Measurements from ENCODE around the gene PHACTR3.

PHACTR3 gene

DNA sequence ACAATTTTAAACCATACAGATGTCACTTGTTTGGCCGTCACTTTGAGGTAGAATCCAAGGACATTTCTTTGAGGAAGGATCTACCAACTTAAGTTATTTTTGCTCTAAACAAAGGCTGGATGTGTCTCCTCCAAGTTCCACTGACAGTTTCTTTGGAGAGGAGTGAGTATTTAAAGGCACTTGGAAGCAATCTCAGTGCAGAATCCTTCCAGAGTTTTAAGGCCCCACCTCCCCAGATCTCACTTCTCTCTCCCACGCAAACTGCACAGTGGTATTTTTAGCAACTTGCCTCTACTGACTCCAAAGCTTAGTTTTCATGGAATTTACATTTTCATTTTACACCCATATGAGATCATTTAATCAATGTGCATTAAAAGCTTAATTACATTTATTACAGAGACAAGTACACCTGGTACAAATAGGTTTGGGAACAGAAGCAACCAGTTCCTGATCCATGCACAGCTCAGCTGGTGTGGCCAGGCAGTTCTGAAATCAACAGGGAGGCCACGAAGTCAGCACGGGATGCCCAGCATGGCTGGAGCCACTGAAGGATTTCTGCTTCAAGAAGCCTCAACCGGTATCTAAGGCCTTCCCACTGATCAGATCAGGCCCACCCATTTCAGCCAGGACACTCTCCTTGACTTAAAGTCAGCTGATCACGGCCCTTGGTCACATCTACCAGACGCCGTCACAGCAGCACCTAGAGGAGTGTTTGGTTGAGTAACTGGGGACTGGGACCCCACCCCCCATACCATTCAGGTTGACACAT is 219.3 kb downstream of the PHACTR3 start:
- no peak for DNase-seq (ENCODE audit: low read depth)
- in situ Hi-C loops (cut with HindIII; ENCODE audit: low sequenced_read_pairs), result no loop called here
- TF ChIP-seq CTCF (IDR thresholded peaks at IDR 0.05; ENCODE audit: low read depth, low read length, missing control alignments), result no peak
- no peak overlapping the region for H3K4me3 ChIP-seq (ENCODE audit: low read depth, low read length)

- TF ChIP-seq CTCF (IDR thresholded peaks at IDR 0.05; ENCODE audit: low read depth, low read length, missing control alignments), result no peak
- DNase-seq (ENCODE audit: low read depth), result no peak
- H3K4me3 ChIP-seq (ENCODE audit: low read depth, low read length), result no peak overlapping the region
- in situ Hi-C loops (cut with HindIII; ENCODE audit: low sequenced_read_pairs), result no loop called here
Observed at GRCh38 chr20:59824711-59825562, 220.6 kb downstream of the PHACTR3 start.

GRCh38 chr20:59825563-59825920 is 221.2 kb downstream of the PHACTR3 start:
- in situ Hi-C loops (cut with HindIII; ENCODE audit: low sequenced_read_pairs), result no loop called here
- no peak for DNase-seq (ENCODE audit: low read depth)
- no peak for TF ChIP-seq CTCF (IDR thresholded peaks at IDR 0.05; ENCODE audit: low read depth, low read length, missing control alignments)
- no peak overlapping the region for H3K4me3 ChIP-seq (ENCODE audit: low read depth, low read length)

- in situ Hi-C loops (cut with HindIII; ENCODE audit: low sequenced_read_pairs), result no loop called here
- H3K4me3 ChIP-seq (ENCODE audit: low read depth, low read length), result no peak overlapping the region
- no peak for TF ChIP-seq CTCF (IDR thresholded peaks at IDR 0.05; ENCODE audit: low read depth, low read length, missing control alignments)
- no peak for DNase-seq (ENCODE audit: low read depth)
Observed at GRCh38 chr20:59825944-59826759, 221.8 kb downstream of the PHACTR3 start.

DNA sequence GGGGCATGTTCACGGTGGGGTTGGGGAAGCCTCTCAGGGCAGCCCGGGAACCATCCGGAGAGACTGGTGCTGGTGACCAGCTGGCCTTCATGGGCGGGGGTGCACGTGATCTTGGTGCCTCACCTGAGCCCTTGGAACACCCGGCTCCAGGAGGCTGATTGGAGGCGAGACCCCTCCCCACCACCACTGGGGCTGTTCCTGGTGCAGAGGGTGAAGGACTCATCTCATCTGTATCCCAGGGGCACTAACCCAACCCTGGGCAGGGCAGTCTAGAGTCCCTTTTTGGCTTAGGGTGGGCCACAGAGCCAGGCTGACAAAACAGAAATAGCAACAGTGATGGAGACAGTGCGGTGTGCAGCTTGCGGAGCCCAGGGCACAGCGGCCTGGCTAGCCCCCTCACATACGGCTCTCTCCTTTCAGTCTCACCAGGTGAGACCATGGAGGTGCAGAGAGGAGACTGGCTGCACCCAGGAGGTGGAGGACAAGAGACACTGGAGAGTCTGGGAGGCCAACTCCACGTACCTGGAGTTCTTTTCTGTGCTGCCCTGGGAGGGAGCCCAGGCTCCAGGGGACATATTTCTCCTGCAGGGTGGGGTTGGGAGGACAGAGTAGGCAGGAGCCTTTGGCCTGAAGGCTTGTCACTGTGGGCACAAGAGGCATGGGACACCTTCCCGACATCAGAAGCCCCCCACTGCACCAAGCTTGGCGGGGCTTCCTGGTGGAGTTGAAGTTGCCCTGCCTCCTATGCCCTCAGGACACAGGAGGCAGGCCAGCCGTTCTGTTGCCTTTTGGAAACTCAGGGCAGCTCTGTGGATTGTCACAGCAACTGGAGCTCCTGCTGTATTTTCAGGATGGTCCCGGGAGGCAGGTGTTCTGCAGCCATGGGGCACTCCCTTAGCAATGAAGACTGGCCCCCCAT is 223.1 kb downstream of the PHACTR3 start:
- no peak for DNase-seq (ENCODE audit: low read depth)
- H3K4me3 ChIP-seq (ENCODE audit: low read depth, low read length), result no peak overlapping the region
- in situ Hi-C loops (cut with HindIII; ENCODE audit: low sequenced_read_pairs), result no loop called here
- no peak for TF ChIP-seq CTCF (IDR thresholded peaks at IDR 0.05; ENCODE audit: low read depth, low read length, missing control alignments)
